OCI-LY7 (cell line): ENCODE data around the gene OSBPL1A.

Experiments
- EZH2phosphoT487 ChIP-seq: fragments of 200-600 bp; sonication (generic); IDR thresholded peaks from 2 replicates; pipeline ENCODE4 v1.6.1; 2018; ENCODE audit warnings: low read depth, borderline replicate concordance, mild to moderate bottlenecking, mixed run types, antibody characterized with exemption, low read length, moderate library complexity, mixed read lengths
- TF ChIP-seq, protein P1 (sequence below): fragments of 200-600 bp; sonication (generic); conservative IDR thresholded peaks from 2 replicates; pipeline ENCODE4 v1.5.1; 2014; ENCODE audit warnings: mild to moderate bottlenecking, antibody characterized with exemption, low read length, moderate library complexity, mixed read lengths

DNA sequence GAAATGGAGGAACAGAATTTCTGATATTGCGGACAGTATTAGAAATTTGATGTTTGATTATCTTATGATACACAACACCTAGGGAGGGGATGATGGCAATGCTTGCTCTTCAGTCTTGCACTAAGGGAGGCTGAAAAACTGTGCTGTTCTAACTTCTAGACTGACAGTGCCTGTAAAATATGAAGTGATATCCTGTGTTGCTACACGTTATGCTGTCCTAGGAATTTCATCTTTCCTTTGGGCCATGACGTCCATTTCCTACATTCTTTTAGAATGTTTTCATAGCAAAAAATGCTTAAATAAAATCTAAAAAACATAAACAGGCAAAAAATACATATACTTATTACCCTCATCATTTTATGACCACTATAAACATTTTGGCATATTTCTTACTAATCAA is 55.3 kb downstream of the OSBPL1A start:
- TF ChIP-seq, protein P1, sequence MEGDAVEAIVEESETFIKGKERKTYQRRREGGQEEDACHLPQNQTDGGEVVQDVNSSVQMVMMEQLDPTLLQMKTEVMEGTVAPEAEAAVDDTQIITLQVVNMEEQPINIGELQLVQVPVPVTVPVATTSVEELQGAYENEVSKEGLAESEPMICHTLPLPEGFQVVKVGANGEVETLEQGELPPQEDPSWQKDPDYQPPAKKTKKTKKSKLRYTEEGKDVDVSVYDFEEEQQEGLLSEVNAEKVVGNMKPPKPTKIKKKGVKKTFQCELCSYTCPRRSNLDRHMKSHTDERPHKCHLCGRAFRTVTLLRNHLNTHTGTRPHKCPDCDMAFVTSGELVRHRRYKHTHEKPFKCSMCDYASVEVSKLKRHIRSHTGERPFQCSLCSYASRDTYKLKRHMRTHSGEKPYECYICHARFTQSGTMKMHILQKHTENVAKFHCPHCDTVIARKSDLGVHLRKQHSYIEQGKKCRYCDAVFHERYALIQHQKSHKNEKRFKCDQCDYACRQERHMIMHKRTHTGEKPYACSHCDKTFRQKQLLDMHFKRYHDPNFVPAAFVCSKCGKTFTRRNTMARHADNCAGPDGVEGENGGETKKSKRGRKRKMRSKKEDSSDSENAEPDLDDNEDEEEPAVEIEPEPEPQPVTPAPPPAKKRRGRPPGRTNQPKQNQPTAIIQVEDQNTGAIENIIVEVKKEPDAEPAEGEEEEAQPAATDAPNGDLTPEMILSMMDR, result no peak
- no peak for TF ChIP-seq EZH2phosphoT487
